OCI-LY1 (cell line): Measurements from ENCODE around the gene GALNT10.

Experiments
- EZH2 ChIP-seq: fragments of 200-600 bp; sonication (generic), shearing (Covaris generic); IDR thresholded peaks from 2 replicates; pipeline ENCODE4 v1.8.0; 2017; ENCODE audit warnings: borderline replicate concordance, mixed run types, mild to moderate bottlenecking, antibody characterized with exemption, low read length, moderate library complexity, mixed read lengths
- TF ChIP-seq, protein P1 (sequence below): fragments of 200-600 bp; sonication (generic), shearing (Covaris generic); IDR thresholded peaks from 2 replicates; pipeline ENCODE4 v1.5.1; 2017; ENCODE audit warnings: mild to moderate bottlenecking, antibody characterized with exemption, low read length, moderate library complexity, mixed read lengths

GRCh38 chr5:154320224-154321089 lies 129.9 kb downstream of the GALNT10 start:
- TF ChIP-seq, protein P1, sequence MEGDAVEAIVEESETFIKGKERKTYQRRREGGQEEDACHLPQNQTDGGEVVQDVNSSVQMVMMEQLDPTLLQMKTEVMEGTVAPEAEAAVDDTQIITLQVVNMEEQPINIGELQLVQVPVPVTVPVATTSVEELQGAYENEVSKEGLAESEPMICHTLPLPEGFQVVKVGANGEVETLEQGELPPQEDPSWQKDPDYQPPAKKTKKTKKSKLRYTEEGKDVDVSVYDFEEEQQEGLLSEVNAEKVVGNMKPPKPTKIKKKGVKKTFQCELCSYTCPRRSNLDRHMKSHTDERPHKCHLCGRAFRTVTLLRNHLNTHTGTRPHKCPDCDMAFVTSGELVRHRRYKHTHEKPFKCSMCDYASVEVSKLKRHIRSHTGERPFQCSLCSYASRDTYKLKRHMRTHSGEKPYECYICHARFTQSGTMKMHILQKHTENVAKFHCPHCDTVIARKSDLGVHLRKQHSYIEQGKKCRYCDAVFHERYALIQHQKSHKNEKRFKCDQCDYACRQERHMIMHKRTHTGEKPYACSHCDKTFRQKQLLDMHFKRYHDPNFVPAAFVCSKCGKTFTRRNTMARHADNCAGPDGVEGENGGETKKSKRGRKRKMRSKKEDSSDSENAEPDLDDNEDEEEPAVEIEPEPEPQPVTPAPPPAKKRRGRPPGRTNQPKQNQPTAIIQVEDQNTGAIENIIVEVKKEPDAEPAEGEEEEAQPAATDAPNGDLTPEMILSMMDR, result no peak
- no peak for TF ChIP-seq EZH2
